Progenitor cell of endocrine pancreas (in vitro differentiated cells): ENCODE data around the gene CSNK1G2. TPM values are rescaled to one million over a fixed set of nuclear protein-coding genes. Genes with fewer than 3 reads are reported as not detected.

Source experiments
- DNase-seq: peaks from one replicate; pipeline ENCODE4 v3.0.0; 2021; ENCODE audit warnings: low spot score; ENCODE audit not compliant: unreplicated experiment
- H3K27ac Mint-ChIP-seq: 2 replicates; pipeline ENCODE4 v1.8.0; 2021; ENCODE audit warnings: mild to moderate bottlenecking, moderate library complexity, mixed read lengths
- H3K27me3 Mint-ChIP-seq: 2 replicates; pipeline ENCODE4 v1.8.0; 2021; ENCODE audit warnings: mixed read lengths
- H3K36me3 Mint-ChIP-seq: 2 replicates; pipeline ENCODE4 v1.8.0; 2022; ENCODE audit warnings: mixed read lengths; ENCODE audit not compliant: insufficient read depth
- H3K4me1 Mint-ChIP-seq: 2 replicates; pipeline ENCODE4 v1.8.0; 2021; ENCODE audit warnings: low read depth, mixed read lengths
- H3K4me3 Mint-ChIP-seq: 2 replicates; pipeline ENCODE4 v1.8.0; 2021; ENCODE audit warnings: low read depth, mild to moderate bottlenecking, moderate library complexity, mixed read lengths
- H3K9me3 Mint-ChIP-seq: 2 replicates; pipeline ENCODE4 v1.8.0; 2021; ENCODE audit warnings: low read depth, mixed read lengths
- total RNA-seq: library from RNA; stranded (reverse); gene quantifications from 2 replicates; pipeline ENCODE4 v1.2.1, GENCODE V29; 2021
- TF ChIP-seq, protein P1 (sequence below): fragments of 200-600 bp; sonication (generic); IDR thresholded peaks from one replicate; pipeline ENCODE4 v1.5.0; 2021; ENCODE audit warnings: antibody characterized with exemption, mild to moderate bottlenecking; ENCODE audit not compliant: unreplicated experiment

CSNK1G2 gene
- total RNA-seq, 1 donor from 2014 or later = 103 TPM

DNA sequence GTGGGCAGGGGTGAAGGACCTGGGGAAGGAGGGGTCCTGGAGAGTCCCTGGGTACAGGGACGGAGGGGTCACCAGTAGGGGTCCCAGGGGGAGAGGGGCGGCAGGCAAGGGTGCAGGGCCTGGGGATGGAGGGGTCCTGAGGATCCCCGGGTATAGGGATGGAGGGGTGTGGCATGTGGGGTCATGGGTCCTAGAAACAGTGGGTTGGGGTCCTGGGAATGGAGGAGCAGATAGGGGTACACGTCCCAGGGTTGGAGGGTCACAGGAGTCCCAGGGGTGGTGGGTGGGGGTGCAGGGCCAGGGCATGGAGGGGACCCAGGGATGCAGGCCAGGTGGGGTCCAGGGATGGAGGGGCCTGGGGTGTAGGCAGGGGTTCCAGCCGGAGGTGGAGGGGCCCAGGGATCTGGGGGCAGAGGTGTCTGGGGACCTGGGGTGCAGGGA, 73.2 kb downstream of the CSNK1G2 start:
- Mint-ChIP-seq H3K4me3 (peak overlapping the region; percentile 26), H3K36me3 (peaks cover 16% of the 10 kb centered on the region), H3K9me3 (no peaks in the 10 kb centered on the region), H3K27me3 (no peaks in the 10 kb centered on the region), H3K4me1 (peaks cover 2% of the 10 kb centered on the region), H3K27ac (no peak overlapping the region)
- no peak for DNase-seq
- TF ChIP-seq, protein P1, sequence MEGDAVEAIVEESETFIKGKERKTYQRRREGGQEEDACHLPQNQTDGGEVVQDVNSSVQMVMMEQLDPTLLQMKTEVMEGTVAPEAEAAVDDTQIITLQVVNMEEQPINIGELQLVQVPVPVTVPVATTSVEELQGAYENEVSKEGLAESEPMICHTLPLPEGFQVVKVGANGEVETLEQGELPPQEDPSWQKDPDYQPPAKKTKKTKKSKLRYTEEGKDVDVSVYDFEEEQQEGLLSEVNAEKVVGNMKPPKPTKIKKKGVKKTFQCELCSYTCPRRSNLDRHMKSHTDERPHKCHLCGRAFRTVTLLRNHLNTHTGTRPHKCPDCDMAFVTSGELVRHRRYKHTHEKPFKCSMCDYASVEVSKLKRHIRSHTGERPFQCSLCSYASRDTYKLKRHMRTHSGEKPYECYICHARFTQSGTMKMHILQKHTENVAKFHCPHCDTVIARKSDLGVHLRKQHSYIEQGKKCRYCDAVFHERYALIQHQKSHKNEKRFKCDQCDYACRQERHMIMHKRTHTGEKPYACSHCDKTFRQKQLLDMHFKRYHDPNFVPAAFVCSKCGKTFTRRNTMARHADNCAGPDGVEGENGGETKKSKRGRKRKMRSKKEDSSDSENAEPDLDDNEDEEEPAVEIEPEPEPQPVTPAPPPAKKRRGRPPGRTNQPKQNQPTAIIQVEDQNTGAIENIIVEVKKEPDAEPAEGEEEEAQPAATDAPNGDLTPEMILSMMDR = no peak

DNA sequence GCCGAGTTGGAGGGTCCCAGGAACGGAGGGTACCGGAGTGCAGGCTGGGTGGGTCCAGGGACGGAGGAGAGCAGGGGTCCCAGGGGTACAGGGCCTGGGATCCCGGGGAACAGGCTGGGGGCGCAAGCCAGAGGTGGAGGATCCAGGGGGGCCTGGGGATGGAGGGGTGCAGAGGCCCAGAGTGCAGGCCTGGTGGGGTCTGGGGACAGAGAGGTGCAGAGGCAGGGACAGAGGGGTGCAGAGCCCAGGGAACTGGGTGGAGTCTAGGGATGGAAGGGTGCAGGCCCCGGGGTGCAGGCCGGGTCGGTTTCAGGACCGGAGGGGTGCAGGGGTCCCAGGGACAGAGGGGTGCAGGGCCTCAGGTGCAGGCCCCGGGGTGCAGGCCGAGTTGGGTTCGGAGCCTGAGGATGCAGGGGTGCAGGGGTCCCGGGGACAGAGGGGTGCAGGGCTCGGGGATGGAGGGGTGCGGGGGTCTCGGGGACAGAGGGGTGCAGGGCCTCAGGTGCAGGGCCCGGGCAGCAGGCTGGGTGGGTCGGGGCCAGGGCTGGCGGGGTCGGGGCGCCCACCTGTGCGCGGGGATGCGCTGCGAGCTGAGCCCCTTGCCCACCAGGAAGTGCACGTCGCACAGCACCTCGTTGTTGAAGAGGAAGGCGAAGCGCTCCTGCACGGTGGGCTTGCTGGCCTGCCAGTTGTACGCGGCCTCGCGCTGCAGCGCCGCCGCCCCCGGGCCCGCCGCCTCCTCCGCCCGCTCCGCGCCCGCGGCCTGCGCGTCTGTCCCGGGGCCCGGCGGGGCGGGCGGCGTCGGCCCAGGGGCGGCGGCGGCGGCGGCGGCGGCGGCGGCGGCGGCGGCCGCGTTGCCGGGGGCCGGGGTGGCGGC, 74.0 kb downstream of the CSNK1G2 start:
- no peaks in the 10 kb centered on the region for H3K9me3 Mint-ChIP-seq
- H3K27ac Mint-ChIP-seq = no peak overlapping the region
- peaks cover 2% of the 10 kb centered on the region for H3K4me1 Mint-ChIP-seq
- TF ChIP-seq, protein P1 = no peak
- DNase-seq = no peak
- H3K36me3 Mint-ChIP-seq = peaks cover 16% of the 10 kb centered on the region
- H3K4me3 Mint-ChIP-seq = peak overlapping the region; percentile 68
- no peaks in the 10 kb centered on the region for H3K27me3 Mint-ChIP-seq

DNA sequence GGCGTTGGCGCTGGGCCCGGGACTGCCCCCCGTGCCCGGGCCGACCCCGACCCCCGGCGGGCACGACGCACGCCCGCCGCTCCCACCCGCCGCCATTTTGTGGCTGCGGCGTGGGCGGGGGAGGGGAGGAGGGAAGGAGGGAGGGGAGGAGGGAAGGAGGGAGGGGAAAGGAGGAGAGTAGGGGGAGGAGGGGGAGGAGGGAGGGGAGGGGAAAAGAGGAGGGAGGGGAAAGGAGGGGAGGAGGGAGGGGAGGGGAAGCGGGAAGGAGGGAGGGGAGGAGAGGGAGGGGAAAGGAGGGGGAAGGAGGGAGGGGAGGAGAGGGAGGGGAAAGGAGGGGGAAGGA, 74.6 kb downstream of the CSNK1G2 start, which contains the start of gene BTBD2:
Gene BTBD2, minus strand, starts transcription at position 107 of the 343 bp plus-strand sequence. Its CDS starts 11 bp downstream, at position 96.
- Mint-ChIP-seq H3K27me3 (no peaks in the 10 kb centered on the region), H3K36me3 (peaks cover 13% of the 10 kb centered on the region), H3K4me1 (peaks cover 2% of the 10 kb centered on the region), H3K9me3 (no peaks in the 10 kb centered on the region), H3K27ac (no peak within 1 kb of the TSS), H3K4me3 (peak within 1 kb of the TSS; percentile 68)
- no peak for DNase-seq
- TF ChIP-seq, protein P1 = no peak

DNA sequence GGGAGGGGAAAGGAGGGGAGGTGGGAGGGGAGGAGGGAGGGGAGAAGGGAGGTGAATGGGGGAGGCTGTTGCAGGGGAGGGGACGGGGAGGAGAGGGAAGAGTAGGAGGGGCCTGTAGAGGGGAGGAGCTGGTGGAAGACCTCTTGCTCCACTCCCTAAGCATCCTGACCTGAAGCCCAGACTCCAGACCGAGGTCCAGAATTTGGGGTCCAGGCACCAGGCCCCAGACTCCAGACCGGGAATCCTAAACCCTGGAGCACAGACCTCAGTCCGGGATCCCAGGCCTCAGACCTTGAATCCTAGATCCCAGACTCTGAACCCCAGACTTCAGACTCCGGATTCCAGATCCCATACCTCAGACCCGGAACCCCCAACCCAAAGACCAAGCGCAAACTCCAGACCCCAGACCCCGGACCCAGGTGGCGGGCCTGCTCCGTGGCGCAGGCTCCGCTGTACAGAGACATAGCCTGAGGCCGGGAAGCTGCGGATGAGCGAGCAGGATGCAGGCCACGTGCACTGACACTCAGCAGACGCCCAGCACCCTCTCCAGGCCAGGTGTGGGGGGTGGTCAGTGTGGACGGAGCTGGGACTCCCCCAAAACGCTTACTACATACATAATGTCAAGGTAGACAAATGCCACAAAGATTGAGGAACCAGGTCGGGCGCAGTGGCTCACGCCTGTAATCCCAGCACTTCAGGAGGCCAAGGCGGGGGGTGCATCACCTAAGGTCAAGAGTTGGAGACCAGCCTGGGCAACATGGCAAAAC, 75.3 kb downstream of the CSNK1G2 start:
- H3K4me3 Mint-ChIP-seq = peak overlapping the region; percentile 61
- H3K4me1 Mint-ChIP-seq = peaks cover 2% of the 10 kb centered on the region
- DNase-seq = no peak
- H3K9me3 Mint-ChIP-seq = no peaks in the 10 kb centered on the region
- TF ChIP-seq, protein P1 = no peak
- H3K36me3 Mint-ChIP-seq = peaks cover 9% of the 10 kb centered on the region
- H3K27me3 Mint-ChIP-seq = no peaks in the 10 kb centered on the region
- H3K27ac Mint-ChIP-seq = no peak overlapping the region

DNA sequence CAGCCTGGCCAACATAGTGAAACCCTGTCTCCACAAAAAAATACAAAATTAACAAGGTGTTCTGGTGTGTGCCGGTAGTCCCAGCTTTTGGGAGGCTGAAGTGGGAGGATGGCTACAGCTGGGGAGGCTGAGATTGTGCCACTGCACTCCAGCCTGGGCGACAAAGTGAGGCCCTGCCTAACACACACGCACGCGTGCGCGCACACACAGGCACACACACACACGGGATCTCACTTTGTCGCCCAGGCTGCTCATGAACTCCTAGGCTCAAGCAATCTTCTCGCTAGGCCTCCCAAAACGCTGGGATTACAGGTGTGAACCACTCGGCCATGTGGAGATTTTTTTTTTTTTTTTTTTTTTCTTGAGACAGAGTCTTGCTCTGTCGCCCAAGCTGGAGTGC, 77.8 kb downstream of the CSNK1G2 start:
- Mint-ChIP-seq H3K9me3 (no peaks in the 10 kb centered on the region), H3K36me3 (peaks cover 1% of the 10 kb centered on the region), H3K4me3 (no peak overlapping the region), H3K27me3 (no peaks in the 10 kb centered on the region), H3K27ac (no peak overlapping the region), H3K4me1 (peaks cover 2% of the 10 kb centered on the region)
- no peak for DNase-seq
- TF ChIP-seq, protein P1 = no peak
